ENCODE results near the gene ACSS1.

The ACSS1 gene

GRCh38 chr20:25046181-25046641 lies 11.7 kb downstream of the ACSS1 start:
- DNase-seq (ENCODE audit: low spot score) = no peak

- no peak for DNase-seq (ENCODE audit: low spot score)
These were observed 12.6 kb downstream of the ACSS1 start for GRCh38 chr20:25045343-25045712.

- DNase-seq (ENCODE audit: low spot score) = no peak
These were observed 13.1 kb downstream of the ACSS1 start for GRCh38 chr20:25044660-25045342.

- no peak for DNase-seq (ENCODE audit: low spot score)
These were observed 13.7 kb downstream of the ACSS1 start for GRCh38 chr20:25044261-25044560.

GRCh38 chr20:25043499-25044260 lies 14.3 kb downstream of the ACSS1 start:
- DNase-seq (ENCODE audit: low spot score) = no peak

GRCh38 chr20:25042531-25043498 lies 15.1 kb downstream of the ACSS1 start:
- no peak for DNase-seq (ENCODE audit: low spot score)

- no peak for DNase-seq (ENCODE audit: low spot score)
These were observed 16.0 kb downstream of the ACSS1 start for GRCh38 chr20:25041813-25042530.

- DNase-seq (ENCODE audit: low spot score) = peak; percentile 60
These were observed 17.5 kb downstream of the ACSS1 start for GRCh38 chr20:25040438-25040831.

GRCh38 chr20:25039697-25040437 lies 18.1 kb downstream of the ACSS1 start:
- peak; percentile 69 for DNase-seq (ENCODE audit: low spot score)

- no peak for DNase-seq (ENCODE audit: low spot score)
These were observed 19.3 kb downstream of the ACSS1 start for GRCh38 chr20:25038591-25039015.

GRCh38 chr20:25038103-25038410 lies 19.9 kb downstream of the ACSS1 start:
- no peak for DNase-seq (ENCODE audit: low spot score)

- DNase-seq (ENCODE audit: low spot score) = no peak
These were observed 20.4 kb downstream of the ACSS1 start for GRCh38 chr20:25037288-25038102.

GRCh38 chr20:25036331-25036936 lies 21.5 kb downstream of the ACSS1 start:
- DNase-seq (ENCODE audit: low spot score) = no peak

- DNase-seq (ENCODE audit: low spot score) = no peak
These were observed 22.0 kb downstream of the ACSS1 start for GRCh38 chr20:25035921-25036320.

- DNase-seq (ENCODE audit: low spot score) = no peak
These were observed 24.0 kb downstream of the ACSS1 start for GRCh38 chr20:25033924-25034300.

GRCh38 chr20:25033265-25033923 lies 24.5 kb downstream of the ACSS1 start:
- no peak for DNase-seq (ENCODE audit: low spot score)

GRCh38 chr20:25032478-25033264 lies 25.3 kb downstream of the ACSS1 start:
- DNase-seq (ENCODE audit: low spot score) = no peak

GRCh38 chr20:25032065-25032477 lies 25.9 kb downstream of the ACSS1 start:
- no peak for DNase-seq (ENCODE audit: low spot score)

GRCh38 chr20:25031241-25031640 lies 26.7 kb downstream of the ACSS1 start:
- DNase-seq (ENCODE audit: low spot score) = no peak

Data from AG20443 (cell line).